GM21390 (cell line): ENCODE results near the gene ENHO.

Source experiments
- ATAC-seq: cut with Tn5 transposase; IDR thresholded peaks from one replicate; pipeline ENCODE4 v1.9.1; 2021; ENCODE audit not compliant: unreplicated experiment

The ENHO gene

DNA sequence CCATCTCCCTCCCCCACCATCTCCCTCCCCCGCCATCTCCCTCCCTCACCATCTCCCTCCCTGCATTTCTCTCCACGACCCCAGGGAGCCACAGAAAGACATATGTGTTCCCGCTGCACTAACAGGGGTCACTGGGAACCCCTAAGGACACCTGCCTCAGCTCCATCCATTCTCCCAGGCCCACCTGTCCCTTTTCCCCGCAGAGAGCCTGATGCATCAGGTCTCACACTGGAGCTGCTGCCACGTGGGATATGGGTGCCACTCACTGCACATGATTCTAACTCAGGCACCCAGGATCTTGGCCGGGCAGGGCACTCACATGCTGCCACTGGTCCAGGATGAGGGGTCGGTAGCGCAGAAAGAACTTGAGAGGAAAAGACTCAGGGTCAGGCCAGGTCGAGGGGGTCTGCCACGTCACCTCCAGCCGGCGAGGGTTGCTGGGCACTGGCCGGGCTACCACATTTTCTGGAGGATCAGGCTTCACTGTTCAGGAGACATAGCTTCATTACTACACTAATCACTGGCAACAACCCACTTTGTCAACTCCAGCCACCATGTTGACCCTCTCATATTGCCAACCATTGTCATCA lies 33.2 kb upstream of the ENHO start:
- ATAC-seq: no peak

GRCh38 chr9:34555500-34555899 lies 32.7 kb upstream of the ENHO start:
- no peak for ATAC-seq

DNA sequence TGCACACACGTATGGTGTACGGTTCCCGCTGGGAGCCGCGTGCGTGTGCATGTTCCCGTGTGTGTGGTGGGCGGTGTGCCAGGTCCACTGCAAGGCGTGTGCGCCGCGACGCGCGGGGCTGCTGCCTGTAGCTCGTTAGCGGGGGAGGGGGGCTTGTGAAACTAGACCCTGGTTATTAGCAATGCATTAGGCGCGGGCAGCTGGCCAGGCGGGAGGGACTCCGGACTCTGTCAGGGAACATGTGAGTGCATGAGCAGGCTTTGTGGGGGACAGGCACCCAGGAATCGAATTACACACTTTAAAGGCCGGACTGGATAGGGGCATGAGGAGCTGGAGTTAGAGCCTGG lies 32.2 kb upstream of the ENHO start:
- no peak for ATAC-seq

DNA sequence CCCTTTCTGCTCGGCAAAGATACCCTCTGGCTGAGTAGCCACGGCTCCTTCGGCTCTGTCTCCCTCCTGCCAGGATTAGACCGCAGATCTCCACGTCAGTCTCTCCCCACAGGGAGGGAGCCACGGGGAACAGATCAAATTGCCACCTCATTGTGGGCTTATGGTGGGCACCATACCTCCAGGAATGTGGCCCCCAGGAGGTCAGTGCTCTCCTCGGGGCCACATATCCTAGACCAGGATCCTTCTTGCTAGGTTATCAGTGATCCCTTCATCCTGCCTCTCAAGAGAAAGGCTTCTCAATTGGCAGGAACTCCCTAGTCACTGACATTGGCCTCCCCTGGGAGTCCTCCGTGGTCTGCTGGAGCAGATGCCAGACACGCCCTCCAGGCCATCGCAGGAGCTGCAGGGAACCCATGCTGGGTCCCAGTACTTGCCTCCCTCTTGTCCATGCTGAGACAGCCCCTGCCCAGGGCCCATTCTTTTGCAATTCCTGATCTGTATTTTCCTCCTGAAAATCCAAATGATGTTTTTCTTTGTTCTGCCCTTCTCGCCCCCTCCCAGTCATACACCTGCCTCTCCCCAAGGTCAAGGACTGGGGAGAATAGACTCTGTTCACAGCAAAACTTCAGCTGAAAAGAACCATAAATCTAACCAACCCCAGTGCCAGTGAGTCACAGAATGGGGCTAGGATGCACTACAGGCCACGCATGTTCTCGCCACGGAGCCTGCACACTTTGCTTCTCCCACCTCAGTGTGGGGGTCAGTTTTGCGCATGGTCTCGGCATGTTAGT lies 31.6 kb upstream of the ENHO start:
- ATAC-seq: no peak

GRCh38 chr9:34553511-34554021 lies 30.8 kb upstream of the ENHO start:
- no peak for ATAC-seq

DNA sequence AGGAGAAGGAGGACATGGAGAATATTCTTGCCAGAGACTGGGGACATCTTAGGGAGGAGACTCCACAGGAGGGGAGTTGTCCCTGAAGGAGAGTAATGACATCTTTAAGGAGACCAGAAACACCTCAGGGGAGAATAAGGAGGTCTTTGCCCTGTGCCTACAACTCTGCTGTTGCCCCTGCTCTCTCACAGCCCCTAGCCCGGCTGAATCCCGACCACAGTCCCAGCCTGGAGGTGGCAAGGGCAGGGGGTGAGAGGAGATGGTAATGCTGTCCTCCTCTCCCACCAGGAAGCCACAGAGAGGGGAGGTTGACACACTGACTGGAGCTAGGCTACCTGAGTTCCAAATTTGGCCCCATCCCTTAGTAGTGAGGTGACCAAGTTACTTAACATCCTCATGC lies 30.2 kb upstream of the ENHO start:
- no peak for ATAC-seq

DNA sequence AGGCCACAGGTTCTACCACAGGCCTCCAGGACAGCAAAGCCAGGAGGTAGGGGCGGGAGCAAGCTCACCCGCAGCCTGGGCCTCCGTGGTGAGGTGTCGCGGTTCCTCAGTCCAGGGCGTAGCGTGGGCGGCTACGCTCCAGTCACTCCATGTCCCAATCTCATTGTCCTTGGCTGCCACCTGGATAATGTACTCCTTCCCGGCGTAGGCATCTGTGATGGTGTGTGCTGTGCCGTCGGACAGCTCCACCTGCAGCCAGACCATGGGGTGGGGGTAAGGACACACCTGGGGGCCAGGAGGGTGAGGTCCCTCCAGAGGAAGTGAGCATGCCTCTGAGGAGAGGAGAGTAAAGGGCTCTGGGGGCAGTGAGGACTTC lies 29.8 kb upstream of the ENHO start:
- no peak for ATAC-seq

- ATAC-seq: no peak
These were observed 29.2 kb upstream of the ENHO start for GRCh38 chr9:34551751-34552605.

DNA sequence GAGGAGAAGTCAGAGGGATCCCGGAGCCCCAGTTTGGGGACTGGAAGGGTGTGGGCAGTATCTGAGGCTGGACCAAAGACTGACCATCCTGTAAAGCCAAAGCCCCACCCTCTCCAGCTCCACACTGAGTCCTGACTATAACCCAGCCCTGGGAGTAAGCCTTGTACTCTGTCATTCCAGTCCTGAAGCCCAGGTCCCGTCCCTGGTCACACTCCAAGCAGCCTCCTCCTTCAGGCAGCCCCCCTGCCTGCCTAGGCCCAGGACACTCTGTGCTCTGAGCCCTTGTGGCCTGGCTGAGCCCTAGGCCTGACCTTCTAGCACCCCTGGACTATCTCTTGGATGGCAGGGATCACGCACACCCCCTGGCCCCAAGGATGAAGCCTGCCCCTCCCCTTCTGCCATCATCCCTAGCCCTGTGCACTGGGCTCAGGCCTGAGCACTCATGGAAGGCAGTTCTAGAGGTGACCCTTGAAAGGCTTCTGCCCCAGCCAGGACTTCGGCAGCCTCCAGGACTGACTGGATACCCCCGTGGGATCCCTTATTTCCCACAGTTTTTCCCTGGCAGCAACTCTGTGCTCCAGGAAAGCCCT lies 28.0 kb upstream of the ENHO start:
- ATAC-seq: no peak

DNA sequence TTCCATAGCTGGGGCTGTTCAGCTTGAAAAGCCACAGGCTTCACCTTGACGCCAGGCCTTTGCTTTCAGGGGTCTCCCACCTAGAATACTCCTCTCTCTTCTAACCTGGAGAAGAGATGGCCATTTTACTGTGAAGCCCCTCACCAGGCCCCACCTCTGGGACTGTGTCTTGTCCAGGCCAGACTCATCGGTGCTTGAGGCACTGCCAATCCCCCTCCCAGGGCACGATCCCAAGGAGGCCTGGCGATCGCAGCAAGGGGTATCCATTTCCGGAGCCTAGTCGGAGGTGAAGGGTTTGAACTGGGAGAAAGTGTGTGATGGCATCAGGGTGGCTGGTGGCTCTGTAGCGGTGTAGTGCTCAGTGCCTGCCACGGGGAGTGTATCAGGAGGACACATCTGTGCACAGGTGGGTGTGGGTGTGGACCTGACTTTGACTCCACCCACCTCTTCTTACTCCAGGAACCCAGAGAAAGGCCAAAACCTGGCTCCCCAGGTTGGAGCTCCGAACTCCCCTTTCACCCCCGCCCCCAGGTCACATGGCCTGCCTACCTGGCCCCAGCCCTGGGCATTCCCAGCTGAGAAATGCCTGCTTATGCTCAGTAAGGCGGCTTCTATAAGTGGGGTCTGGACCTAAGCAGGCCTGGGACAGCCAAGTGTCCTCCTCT lies 27.4 kb upstream of the ENHO start:
- no peak for ATAC-seq

GRCh38 chr9:34549407-34549732 lies 26.6 kb upstream of the ENHO start:
- no peak for ATAC-seq

DNA sequence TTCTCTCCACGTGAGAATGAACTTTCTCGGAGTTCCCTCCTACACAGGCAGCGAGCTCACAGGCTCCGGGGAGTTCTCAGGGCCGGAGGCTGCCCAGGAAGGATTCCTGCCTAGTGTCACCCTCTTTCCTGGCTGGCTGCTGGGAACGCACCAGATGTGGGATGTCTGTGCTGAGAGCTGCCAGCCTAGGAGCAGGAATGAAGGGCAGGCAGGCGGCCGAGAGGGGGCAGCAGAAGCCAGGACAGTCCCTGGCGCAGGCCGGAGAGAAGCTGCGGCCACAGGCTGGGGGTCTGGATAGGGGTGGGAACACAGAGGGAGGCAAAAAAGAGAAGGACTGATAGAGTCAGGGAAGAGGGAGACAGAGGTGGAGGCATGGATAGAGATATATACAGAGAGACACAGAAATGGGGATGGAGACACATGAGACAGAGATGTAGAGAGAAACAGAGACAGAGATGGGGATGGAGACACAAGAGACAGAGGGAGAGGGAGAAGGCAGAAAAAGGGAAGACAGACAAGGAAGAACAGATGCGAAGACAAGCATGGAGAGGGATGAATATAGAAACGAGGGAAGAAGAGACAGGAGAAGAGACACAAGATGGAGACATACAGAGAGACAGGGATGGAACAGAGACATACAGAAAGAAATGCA lies 25.3 kb upstream of the ENHO start:
- ATAC-seq: no peak

DNA sequence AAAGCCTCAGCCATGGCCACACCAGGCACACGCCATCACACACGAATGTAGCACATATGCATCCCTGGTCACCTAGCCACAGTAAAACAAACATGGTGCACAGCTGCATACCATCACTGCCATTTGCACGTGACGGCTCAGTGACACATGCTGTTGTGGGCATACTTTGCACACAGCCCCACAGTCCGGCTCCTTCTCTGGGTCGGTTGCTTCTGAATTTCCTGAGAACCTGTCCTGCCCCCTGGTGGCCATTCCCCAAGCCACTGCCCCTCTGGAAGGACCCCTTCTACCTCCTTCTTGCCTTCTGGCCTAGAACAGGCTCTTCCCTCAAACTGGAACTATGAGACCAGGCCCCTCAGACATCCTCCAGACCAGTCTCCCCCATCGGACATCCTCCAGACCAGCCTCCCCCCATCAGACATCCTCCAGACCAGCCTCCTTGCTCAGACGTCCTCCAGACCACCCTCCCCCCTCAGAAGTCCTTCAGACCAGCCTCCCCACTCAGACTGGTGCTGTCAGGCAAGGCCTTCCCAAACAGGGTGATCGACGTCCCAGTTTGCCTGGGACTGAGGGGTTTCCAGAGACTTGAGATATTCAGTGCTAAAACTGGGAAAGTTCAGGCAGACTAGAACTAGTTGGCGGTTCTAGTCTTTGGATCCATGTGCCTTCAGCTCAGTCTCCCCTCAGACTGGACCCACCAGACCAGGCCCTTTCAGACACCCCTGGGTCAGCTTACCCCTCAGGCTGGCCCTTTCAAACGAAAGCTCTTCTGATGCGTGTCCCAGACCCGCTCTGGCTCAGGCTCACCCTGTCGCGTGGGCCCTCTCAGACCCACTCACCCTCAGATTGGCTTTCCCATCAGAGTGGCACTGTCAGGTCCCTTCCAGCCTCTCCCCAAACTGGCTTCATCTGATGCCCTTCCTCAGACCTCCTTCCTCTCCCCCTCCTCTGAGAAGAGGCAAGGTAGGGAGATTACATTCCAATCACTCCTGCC lies 24.3 kb upstream of the ENHO start:
- no peak for ATAC-seq

DNA sequence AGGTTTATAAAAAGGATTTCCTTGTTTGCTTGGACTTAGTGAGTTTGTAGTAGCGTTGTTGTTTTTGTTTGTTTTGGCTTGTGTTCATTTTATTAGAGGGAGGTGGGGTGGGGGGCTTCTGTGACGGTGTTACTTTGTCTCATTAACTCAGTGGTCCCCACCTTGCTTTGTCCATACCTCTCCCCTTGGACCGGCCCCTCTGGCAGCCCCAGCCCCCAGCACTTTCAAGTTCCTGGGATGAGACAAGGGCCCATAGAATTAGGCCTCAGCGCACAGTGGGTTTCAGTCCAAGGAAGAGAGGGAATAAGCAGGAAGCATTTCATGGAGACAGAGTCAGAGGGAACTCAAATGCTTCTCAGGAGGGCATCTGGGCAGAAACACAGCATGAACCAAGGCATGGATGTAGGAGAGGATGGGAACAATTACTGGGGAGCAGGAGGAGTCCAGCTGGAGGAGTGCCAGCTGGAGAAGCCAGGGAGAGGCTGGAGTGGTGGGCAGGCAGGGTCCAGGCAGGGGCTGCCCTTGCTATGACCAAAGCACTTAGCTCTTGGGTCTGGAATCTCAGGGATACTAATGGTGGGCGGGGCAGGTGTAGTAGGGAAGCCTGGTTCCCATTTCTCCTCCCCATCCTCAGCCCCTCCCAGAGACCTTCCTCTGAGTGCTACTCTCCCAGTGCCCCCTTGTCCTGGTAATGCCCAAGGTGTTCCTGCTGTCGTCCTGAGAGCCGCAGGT lies 23.5 kb upstream of the ENHO start:
- ATAC-seq: no peak

- no peak for ATAC-seq
These were observed 22.7 kb upstream of the ENHO start for GRCh38 chr9:34545497-34545896.

GRCh38 chr9:34544035-34544434 lies 21.2 kb upstream of the ENHO start:
- no peak for ATAC-seq

DNA sequence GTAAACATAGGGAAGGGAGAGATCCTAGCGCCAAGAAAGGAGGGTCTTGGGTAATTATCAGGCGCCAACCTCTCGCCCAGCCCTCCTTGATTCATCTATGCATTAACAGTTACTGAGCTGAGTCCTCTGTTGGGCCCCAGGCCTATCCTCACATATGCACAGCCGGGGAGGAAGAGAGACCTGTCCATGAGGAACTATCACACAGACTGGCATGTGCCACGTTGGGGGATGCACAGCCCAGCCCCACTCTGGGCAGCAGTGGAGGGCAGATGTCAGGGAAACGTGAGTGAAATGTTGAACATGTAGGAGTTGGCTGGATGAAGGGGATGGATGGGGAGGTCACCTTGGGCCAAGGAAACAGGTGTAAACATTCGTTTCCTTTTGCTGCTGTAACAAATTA lies 18.8 kb upstream of the ENHO start:
- no peak for ATAC-seq

DNA sequence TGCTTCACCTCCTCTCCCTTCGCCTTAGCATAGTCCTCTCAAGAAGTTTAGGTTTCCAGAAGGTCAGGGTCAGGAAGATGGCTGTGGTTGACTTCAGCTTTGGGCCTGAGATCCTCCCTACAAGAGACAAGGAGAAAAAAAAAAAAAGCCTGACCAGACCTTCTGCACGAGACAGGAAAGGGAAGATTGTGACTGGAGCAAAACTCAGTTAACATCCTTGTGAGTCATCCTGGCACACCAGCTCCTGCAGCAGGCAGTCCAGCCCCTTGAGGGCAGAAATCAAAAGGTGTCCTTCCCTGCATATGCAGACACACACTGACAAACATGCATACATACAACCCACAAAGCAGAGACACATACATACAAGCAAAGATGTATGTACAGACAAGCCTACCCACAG lies 18.0 kb upstream of the ENHO start:
- no peak for ATAC-seq

DNA sequence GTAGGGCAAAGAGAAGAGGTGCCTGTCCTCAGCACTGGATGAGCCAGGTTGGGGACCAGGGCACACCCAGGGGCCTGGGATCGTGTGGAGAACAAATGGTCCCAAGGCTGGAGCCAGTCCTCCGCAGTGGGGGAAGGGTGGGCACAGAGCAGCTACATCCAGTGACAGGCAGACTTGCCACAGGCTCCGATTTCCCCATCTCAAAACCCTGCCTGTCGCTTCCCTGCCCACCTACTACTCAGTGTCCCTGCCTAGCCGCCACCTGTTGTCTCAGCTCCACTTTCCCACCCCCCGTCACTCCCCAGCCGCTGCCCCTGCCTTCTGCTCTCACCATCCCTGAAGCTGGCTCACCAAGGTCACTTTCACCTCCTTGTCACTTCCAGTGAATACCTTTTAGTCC lies 13.9 kb upstream of the ENHO start:
- no peak for ATAC-seq
